Sigmoid colon (tissue), 4 donors: ENCODE data around the gene HTR1E.

Experiments used
- CTCF ChIP-seq, 4 experiments: fragments of 450-650 bp in 3 of 4; fragments of 200-600 bp in 1 of 4; IDR thresholded peaks; one replicate each; pipeline ENCODE4 v1.5.1; 2016 to 2019; ENCODE audit warnings: antibody characterized with exemption in 4 of 4, mild to moderate bottlenecking in 3 of 4, moderate library complexity in 2 of 4
- EP300 ChIP-seq, 4 donors: sonication (generic); formaldehyde crosslinking; IDR thresholded peaks; one replicate each; pipeline ENCODE4 v1.6.1; 2017; ENCODE audit warnings: antibody characterized with exemption in 4 of 4
- POLR2A ChIP-seq, 2 donors: fragments of 450-650 bp; IDR thresholded peaks; one replicate each; pipeline ENCODE4 v1.6.1; 2016; ENCODE audit warnings: antibody characterized with exemption in 2 of 2, mild to moderate bottlenecking in 2 of 2, moderate library complexity in 2 of 2
- POLR2AphosphoS5 ChIP-seq, 4 donors: sonication (generic); formaldehyde crosslinking; IDR thresholded peaks; one replicate each; pipeline ENCODE4 v1.6.1; 2017; ENCODE audit warnings: antibody characterized with exemption in 4 of 4

- no peak for TF ChIP-seq CTCF (IDR thresholded peaks at IDR 0.05)
- no peak for TF ChIP-seq POLR2A (IDR thresholded peaks at IDR 0.05)
- TF ChIP-seq EP300 (IDR thresholded peaks at IDR 0.05), result no peak
- TF ChIP-seq POLR2AphosphoS5 (IDR thresholded peaks at IDR 0.05), result no peak
These were observed 112.5 kb downstream of the HTR1E start for GRCh38 chr6:87049779-87050178.
